NCI-H1105 treated with DMSO at 0.1 percent for 48 hours (cell line): ENCODE data around the gene HMGXB3.

Experiments used
- DNase-seq: peaks from one replicate; lab custom pipeline; 2025; lab: John Stamatoyannopoulos, UW

HMGXB3 gene

GRCh38 chr5:150092159-150092787 lies 91.7 kb downstream of the HMGXB3 start:
- no peak for DNase-seq

- no peak for DNase-seq
These were observed 96.6 kb downstream of the HMGXB3 start for GRCh38 chr5:150097152-150097551.

- DNase-seq = no peak
These were observed 100.5 kb downstream of the HMGXB3 start for GRCh38 chr5:150101023-150101422.
